Mesenchymal stem cell (in vitro differentiated cells and primary cell): Measurements from ENCODE around the gene SLX4.

Source experiments
- DNase-seq: peaks from one replicate; pipeline ENCODE4 v3.0.0-alpha.2; 2013
- H2AFZ ChIP-seq: one replicate; pipeline ENCODE4 v1.6.1; 2013; ENCODE audit warnings: low read depth, mild to moderate bottlenecking, control low read depth, inconsistent platforms, low read length, moderate library complexity
- H2AK5ac ChIP-seq: 2 replicates; pipeline ENCODE4 v1.6.1; 2013; ENCODE audit warnings: low read length, moderate library complexity, mild to moderate bottlenecking, inconsistent platforms; ENCODE audit not compliant: severe bottlenecking
- H2BK120ac ChIP-seq: one replicate; pipeline ENCODE4 v1.6.1; 2013; ENCODE audit warnings: low read depth, mild to moderate bottlenecking, inconsistent platforms, low read length, moderate library complexity
- H2BK12ac ChIP-seq, 2 experiments: one replicate each; pipeline ENCODE4 v1.6.1; 2013; ENCODE audit warnings: inconsistent platforms in 2 of 2, low read length in 2 of 2, mild to moderate bottlenecking in 2 of 2, moderate library complexity in 2 of 2, control low read depth in 1 of 2
- H2BK15ac ChIP-seq: one replicate; pipeline ENCODE4 v1.6.1; 2013; ENCODE audit warnings: mild to moderate bottlenecking, low read depth, inconsistent platforms; ENCODE audit not compliant: poor library complexity, severe bottlenecking
- H2BK5ac ChIP-seq: 2 replicates; pipeline ENCODE4 v1.6.1; 2013; ENCODE audit warnings: low read depth, mild to moderate bottlenecking, low read length, control low read depth, inconsistent platforms; ENCODE audit not compliant: poor library complexity, severe bottlenecking
- H3K14ac ChIP-seq, 2 experiments: one replicate each; pipeline ENCODE4 v1.6.1; 2013; ENCODE audit warnings: inconsistent platforms in 2 of 2, low read length in 2 of 2, control low read depth in 1 of 2, mild to moderate bottlenecking in 1 of 2, moderate library complexity in 1 of 2
- H3K18ac ChIP-seq, 2 experiments: one replicate each; pipeline ENCODE4 v1.6.1; 2013; ENCODE audit warnings: inconsistent platforms in 2 of 2, low read length in 2 of 2, control low read depth in 1 of 2, low read depth in 1 of 2, mild to moderate bottlenecking in 1 of 2
- H3K23ac ChIP-seq, 2 experiments: one replicate each; pipeline ENCODE4 v1.6.1; 2013; ENCODE audit warnings: inconsistent platforms in 2 of 2, low read length in 2 of 2, mild to moderate bottlenecking in 2 of 2, moderate library complexity in 2 of 2, control low read depth in 1 of 2
- H3K27ac ChIP-seq: 2 replicates; pipeline ENCODE4 v1.5.1; 2013; ENCODE audit warnings: mild to moderate bottlenecking, moderate library complexity, low read length, control low read depth, inconsistent platforms; ENCODE audit not compliant: poor library complexity, severe bottlenecking
- H3K27me3 ChIP-seq, 2 experiments: 2 replicates each; pipeline versions ENCODE4 v1.6.1 to v1.7.0; 2013; ENCODE audit warnings: low read length in 2 of 2, mild to moderate bottlenecking in 2 of 2, moderate library complexity in 2 of 2, control low read depth in 1 of 2, inconsistent platforms in 1 of 2; ENCODE audit not compliant: control insufficient read depth in 1 of 2, insufficient read depth in 1 of 2
- H3K36me3 ChIP-seq, 2 experiments: 2 replicates each; pipeline versions ENCODE4 v1.6.1 to v1.7.0; 2013; ENCODE audit warnings: low read length in 2 of 2, control low read depth in 1 of 2, inconsistent platforms in 1 of 2, low read depth in 1 of 2, mild to moderate bottlenecking in 1 of 2; ENCODE audit not compliant: insufficient read depth in 2 of 2, control insufficient read depth in 1 of 2
- H3K4ac ChIP-seq, 2 experiments: one replicate each; pipeline ENCODE4 v1.6.1; 2013; ENCODE audit warnings: inconsistent platforms in 2 of 2, low read length in 2 of 2, mild to moderate bottlenecking in 2 of 2, moderate library complexity in 2 of 2, control low read depth in 1 of 2, low read depth in 1 of 2
- H3K4me1 ChIP-seq: 2 replicates; pipeline ENCODE4 v1.6.1; 2013; ENCODE audit warnings: low read depth, low read length, control low read depth; ENCODE audit not compliant: control insufficient read depth, insufficient read depth
- H3K4me2 ChIP-seq: 2 replicates; pipeline ENCODE4 v1.6.1; 2013; ENCODE audit warnings: low read length, mild to moderate bottlenecking, inconsistent platforms; ENCODE audit not compliant: poor library complexity, severe bottlenecking
- H3K4me3 ChIP-seq, 2 experiments: 2 replicates each; pipeline versions ENCODE4 v1.5.1 to v1.7.0; 2013; ENCODE audit warnings: low read length in 2 of 2, mild to moderate bottlenecking in 2 of 2, control low read depth in 1 of 2, low read depth in 1 of 2; ENCODE audit not compliant: insufficient read depth in 1 of 2
- H3K79me1 ChIP-seq: replicated peaks from 2 replicates; pipeline ENCODE4 v1.6.1; 2013; ENCODE audit warnings: mild to moderate bottlenecking, control low read depth, low read length, inconsistent platforms; ENCODE audit not compliant: poor library complexity, severe bottlenecking
- H3K9ac ChIP-seq: 2 replicates; pipeline ENCODE4 v1.7.0; 2013; ENCODE audit warnings: mild to moderate bottlenecking, low read length, moderate library complexity
- H3K9me3 ChIP-seq: 2 replicates; pipeline ENCODE4 v1.7.0; 2013; ENCODE audit warnings: mild to moderate bottlenecking, low read length; ENCODE audit not compliant: control insufficient read depth
- H4K8ac ChIP-seq: one replicate; pipeline ENCODE4 v1.6.1; 2013; ENCODE audit warnings: inconsistent platforms, mild to moderate bottlenecking, low read length, moderate library complexity
- H4K91ac ChIP-seq: one replicate; pipeline ENCODE4 v1.6.1; 2013; ENCODE audit warnings: mild to moderate bottlenecking, low read length, inconsistent platforms
- WGBS: methylation state at CpG from one replicate; pipeline ENCODE4 v1.1.7; 2013; ENCODE audit warnings: mixed read lengths; 5-methylcytosine and 5-hydroxymethylcytosine counted together

The SLX4 gene

DNA sequence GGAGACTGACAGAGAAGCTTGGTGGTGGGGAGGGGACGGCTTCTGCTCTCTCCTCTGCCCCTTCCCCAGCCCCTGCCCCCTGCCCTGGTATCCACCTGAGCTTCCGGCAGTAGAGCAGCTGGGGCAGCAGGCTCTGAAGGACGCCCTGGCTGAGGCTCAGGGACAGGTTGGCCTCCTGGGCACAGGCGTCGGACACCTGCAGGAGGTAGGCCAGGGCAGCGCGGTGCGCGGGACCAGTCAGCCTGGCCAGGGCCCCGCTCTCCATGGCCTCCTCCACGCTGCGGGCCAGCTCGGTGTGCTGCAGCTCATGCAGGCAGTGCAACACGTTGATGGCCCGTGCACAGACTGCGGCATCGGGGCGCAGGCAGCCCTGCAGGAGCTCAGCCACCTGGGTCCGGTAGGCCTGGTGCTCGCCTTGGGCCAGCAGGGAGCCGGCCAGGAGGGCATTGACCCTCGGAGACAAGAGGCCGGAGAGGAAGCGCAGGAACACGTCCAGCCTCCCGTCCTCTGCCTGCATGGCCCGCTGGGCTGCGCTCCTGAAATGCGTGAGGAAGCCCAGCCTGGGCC is 48.4 kb downstream of the SLX4 start:
- no peak overlapping the region for H3K4ac ChIP-seq
- peaks cover 3% of the 10 kb centered on the region for H3K4me1 ChIP-seq
- no peaks in the 10 kb centered on the region for H3K79me1 ChIP-seq
- H2BK12ac ChIP-seq, result no peak overlapping the region
- H3K36me3 ChIP-seq, result no peaks in the 10 kb centered on the region
- H3K4me3 ChIP-seq, result no peak overlapping the region
- peaks cover 0 to 3% of the 10 kb centered on the region in 2 experiments for H3K27me3 ChIP-seq
- no peak overlapping the region for H2AK5ac ChIP-seq
- H2BK15ac ChIP-seq, result no peak overlapping the region
- no peak overlapping the region for H3K14ac ChIP-seq
- H2BK5ac ChIP-seq, result no peak overlapping the region
- no peak for DNase-seq
- no peak overlapping the region for H4K91ac ChIP-seq
- no peak overlapping the region for H3K23ac ChIP-seq
- H3K9me3 ChIP-seq, result no peaks in the 10 kb centered on the region
- H3K27ac ChIP-seq, result no peak overlapping the region
- no peak overlapping the region for H2AFZ ChIP-seq
- no peak overlapping the region for H3K9ac ChIP-seq
- no peak overlapping the region for H3K18ac ChIP-seq
- H4K8ac ChIP-seq, result no peak overlapping the region
- H2BK120ac ChIP-seq, result no peak overlapping the region
- H3K4me2 ChIP-seq, result no peak overlapping the region
- 89% methylated on average over 29 of the region's 29 CpGs for WGBS

DNA sequence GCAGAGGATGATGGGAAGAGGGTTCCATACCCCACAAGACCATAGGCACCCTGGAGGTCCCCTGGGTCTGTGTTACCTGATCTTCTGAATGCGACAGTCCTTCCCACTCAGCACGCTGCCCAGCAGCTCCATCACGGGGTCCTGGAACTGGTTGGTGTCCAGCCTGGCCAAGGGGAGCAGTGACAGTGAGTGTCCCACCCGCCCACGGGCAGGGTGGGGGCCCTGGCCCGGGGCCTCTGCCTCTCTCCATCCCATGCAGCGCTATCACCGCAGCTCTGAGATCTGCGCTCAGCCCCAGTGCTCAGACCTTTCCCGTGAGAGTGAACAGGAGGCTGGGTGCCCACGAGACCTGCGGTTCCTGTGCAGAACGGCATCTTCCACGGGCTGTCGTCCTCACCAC is 49.8 kb downstream of the SLX4 start:
- H3K4me1 ChIP-seq, result peaks cover 2% of the 10 kb centered on the region
- H4K91ac ChIP-seq, result no peak overlapping the region
- no peak overlapping the region for H2BK5ac ChIP-seq
- no peak overlapping the region for H3K4ac ChIP-seq
- peaks cover 5% of the 10 kb centered on the region in 2 experiments for H3K27me3 ChIP-seq
- no peak overlapping the region for H3K9ac ChIP-seq
- DNase-seq, result no peak
- H2AK5ac ChIP-seq, result no peak overlapping the region
- no peaks in the 10 kb centered on the region for H3K79me1 ChIP-seq
- no peak overlapping the region for H4K8ac ChIP-seq
- no peak overlapping the region for H3K23ac ChIP-seq
- H2BK120ac ChIP-seq, result no peak overlapping the region
- H2BK12ac ChIP-seq, result no peak overlapping the region
- no peaks in the 10 kb centered on the region for H3K9me3 ChIP-seq
- no peaks in the 10 kb centered on the region for H3K36me3 ChIP-seq
- no peak overlapping the region for H3K4me3 ChIP-seq
- no peak overlapping the region for H2BK15ac ChIP-seq
- no peak overlapping the region for H2AFZ ChIP-seq
- no peak overlapping the region for H3K27ac ChIP-seq
- H3K18ac ChIP-seq, result no peak overlapping the region
- H3K4me2 ChIP-seq, result no peak overlapping the region
- WGBS, result 91% methylated on average over 15 of the region's 15 CpGs
- peak overlapping the region in 1 of 2 experiments; percentile 66 for H3K14ac ChIP-seq

DNA sequence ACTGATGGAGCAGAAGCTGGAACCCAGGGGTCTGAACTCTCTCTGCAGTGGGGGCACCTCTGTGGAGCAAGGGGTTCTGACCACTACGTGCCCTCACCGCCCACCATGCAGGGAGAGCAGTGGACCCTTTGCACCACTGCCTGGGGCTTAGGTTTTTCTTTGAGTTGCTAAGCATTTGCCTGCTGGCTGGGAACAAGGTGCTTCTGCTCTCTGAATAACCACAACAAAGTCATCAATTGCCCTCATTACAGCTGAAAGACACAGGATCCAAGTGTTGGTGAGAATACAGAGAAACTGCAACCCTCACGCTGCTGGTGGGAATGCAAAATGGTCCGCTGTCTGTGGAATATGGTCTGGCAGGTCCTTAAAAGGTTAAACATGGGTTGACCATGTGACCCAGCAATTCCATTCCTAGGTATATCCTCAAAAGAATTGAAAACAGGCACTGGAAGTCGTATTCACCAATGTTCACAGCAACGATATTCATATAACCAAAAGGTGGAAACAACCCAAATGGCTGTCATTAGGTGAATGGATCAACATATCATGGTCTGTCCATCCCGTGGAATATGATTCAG is 57.0 kb downstream of the SLX4 start:
- Histone ChIP-seq H3K79me1 (no peaks in the 10 kb centered on the region), H3K27me3 (peaks cover 9 to 16% of the 10 kb centered on the region in 2 experiments), H3K9me3 (peaks cover 2% of the 10 kb centered on the region), H4K8ac (no peak overlapping the region), H2AFZ (no peak overlapping the region), H3K4me3 (no peak overlapping the region), H2AK5ac (no peak overlapping the region), H3K4ac (no peak overlapping the region), H4K91ac (no peak overlapping the region), H2BK5ac (no peak overlapping the region), H3K4me1 (no peaks in the 10 kb centered on the region), H3K9ac (no peak overlapping the region), H2BK12ac (no peak overlapping the region), H3K14ac (no peak overlapping the region), H2BK15ac (no peak overlapping the region), H3K36me3 (no peaks in the 10 kb centered on the region), H3K27ac (no peak overlapping the region), H3K18ac (no peak overlapping the region), H2BK120ac (no peak overlapping the region), H3K23ac (no peak overlapping the region), H3K4me2 (no peak overlapping the region)
- DNase-seq, result no peak
- 79% methylated on average over 7 of the region's 7 CpGs for WGBS

DNA sequence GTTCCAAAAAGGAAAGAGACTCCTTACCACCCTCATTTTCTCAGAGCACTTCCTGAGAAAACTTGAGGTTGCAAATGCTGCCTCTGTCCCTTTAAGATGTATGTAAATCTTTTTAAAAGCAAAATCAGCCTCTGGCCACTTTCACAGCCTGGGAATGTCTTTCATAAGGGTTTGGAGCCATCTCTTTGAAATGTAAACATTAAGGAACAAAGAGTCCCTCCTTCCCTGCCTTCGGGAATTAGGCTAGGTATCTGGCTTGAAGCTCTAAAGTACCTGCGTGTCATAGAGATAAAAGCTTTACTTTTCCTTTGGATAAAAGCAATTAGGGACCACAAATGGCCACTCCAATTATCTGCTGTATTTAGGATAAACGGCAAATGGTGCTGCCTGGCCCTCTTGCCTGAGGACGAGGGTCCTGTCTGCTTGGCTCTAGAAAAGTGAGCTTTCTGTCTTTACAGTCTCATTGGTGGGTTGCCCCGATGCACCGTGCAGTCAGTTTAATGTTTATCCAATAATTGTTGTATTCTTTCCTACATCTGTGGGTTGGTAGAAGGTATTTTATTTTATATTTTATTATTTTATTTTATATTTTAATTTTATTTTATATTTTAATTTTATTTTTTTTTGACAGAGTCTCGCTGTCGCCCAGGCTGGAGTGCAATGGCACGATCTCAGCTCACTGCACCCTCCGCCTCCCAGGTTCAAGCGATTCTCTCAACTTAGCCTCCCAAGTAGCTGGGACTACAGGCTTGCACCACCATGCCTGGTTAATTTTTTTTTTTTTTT is 58.1 kb downstream of the SLX4 start:
- H3K18ac ChIP-seq, result no peak overlapping the region
- H3K23ac ChIP-seq, result no peak overlapping the region
- H3K9ac ChIP-seq, result no peak overlapping the region
- no peak overlapping the region for H2BK15ac ChIP-seq
- no peaks in the 10 kb centered on the region for H3K36me3 ChIP-seq
- peaks cover 2% of the 10 kb centered on the region for H3K9me3 ChIP-seq
- no peak overlapping the region for H4K91ac ChIP-seq
- no peak overlapping the region for H4K8ac ChIP-seq
- H3K4ac ChIP-seq, result no peak overlapping the region
- DNase-seq, result no peak
- no peak overlapping the region for H2BK120ac ChIP-seq
- no peak overlapping the region for H2BK5ac ChIP-seq
- peaks cover 9 to 19% of the 10 kb centered on the region in 2 experiments for H3K27me3 ChIP-seq
- no peak overlapping the region for H3K27ac ChIP-seq
- H3K4me3 ChIP-seq, result no peak overlapping the region
- no peak overlapping the region for H2AFZ ChIP-seq
- no peaks in the 10 kb centered on the region for H3K79me1 ChIP-seq
- 38% methylated on average over 9 of the region's 11 CpGs for WGBS
- no peak overlapping the region for H2AK5ac ChIP-seq
- no peak overlapping the region for H3K4me2 ChIP-seq
- H2BK12ac ChIP-seq, result no peak overlapping the region
- no peak overlapping the region for H3K14ac ChIP-seq
- H3K4me1 ChIP-seq, result no peaks in the 10 kb centered on the region
